ENCODE measurements around the gene NR5A2.

NR5A2 gene

DNA sequence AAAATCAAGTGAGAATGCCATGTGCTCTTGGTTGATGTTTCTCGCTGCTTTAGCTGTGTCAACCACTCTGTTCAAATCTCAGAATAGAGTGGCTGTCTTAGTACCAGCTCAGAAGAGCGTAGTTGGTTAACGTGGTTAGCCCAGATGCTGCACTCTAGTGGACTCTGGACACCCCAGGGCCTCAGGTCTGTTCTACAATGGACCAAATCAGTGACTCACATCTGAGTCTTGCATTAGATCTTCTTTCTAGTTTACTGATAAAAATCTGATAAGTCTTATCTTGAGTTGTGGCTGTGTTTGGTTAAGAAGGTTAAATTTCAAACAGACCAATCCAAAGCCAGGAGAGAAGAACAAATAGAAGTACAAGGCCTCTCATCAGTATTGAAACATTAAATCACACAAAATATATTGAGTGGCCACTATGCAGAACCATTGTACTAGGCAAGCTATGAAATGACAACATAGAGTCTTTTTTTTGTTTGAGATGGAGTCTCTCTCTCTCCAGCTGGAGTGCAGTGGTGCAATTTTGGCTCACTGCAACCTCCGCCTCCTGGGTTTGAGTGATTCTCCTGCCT, 104.1 kb downstream of the NR5A2 start:
- TF ChIP-seq MYC (IDR thresholded peaks at IDR 0.05; ENCODE audit: low read depth, low read length), result no peak
- no peak for TF ChIP-seq POLR2A (IDR thresholded peaks at IDR 0.05; ENCODE audit: extremely low read depth, insufficient read length)
- TF ChIP-seq, protein P1, sequence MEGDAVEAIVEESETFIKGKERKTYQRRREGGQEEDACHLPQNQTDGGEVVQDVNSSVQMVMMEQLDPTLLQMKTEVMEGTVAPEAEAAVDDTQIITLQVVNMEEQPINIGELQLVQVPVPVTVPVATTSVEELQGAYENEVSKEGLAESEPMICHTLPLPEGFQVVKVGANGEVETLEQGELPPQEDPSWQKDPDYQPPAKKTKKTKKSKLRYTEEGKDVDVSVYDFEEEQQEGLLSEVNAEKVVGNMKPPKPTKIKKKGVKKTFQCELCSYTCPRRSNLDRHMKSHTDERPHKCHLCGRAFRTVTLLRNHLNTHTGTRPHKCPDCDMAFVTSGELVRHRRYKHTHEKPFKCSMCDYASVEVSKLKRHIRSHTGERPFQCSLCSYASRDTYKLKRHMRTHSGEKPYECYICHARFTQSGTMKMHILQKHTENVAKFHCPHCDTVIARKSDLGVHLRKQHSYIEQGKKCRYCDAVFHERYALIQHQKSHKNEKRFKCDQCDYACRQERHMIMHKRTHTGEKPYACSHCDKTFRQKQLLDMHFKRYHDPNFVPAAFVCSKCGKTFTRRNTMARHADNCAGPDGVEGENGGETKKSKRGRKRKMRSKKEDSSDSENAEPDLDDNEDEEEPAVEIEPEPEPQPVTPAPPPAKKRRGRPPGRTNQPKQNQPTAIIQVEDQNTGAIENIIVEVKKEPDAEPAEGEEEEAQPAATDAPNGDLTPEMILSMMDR (IDR thresholded peaks at IDR 0.05; ENCODE audit: low read depth, low read length), result no peak
- TF ChIP-seq, protein P2, sequence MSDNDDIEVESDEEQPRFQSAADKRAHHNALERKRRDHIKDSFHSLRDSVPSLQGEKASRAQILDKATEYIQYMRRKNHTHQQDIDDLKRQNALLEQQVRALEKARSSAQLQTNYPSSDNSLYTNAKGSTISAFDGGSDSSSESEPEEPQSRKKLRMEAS (IDR thresholded peaks at IDR 0.05; ENCODE audit: low read depth, low read length), result no peak
- no peak overlapping the region for H3K4me3 ChIP-seq (ENCODE audit: low read depth, low read length)
- peak; percentile 33 for DNase-seq (ENCODE audit: low read depth)

DNA sequence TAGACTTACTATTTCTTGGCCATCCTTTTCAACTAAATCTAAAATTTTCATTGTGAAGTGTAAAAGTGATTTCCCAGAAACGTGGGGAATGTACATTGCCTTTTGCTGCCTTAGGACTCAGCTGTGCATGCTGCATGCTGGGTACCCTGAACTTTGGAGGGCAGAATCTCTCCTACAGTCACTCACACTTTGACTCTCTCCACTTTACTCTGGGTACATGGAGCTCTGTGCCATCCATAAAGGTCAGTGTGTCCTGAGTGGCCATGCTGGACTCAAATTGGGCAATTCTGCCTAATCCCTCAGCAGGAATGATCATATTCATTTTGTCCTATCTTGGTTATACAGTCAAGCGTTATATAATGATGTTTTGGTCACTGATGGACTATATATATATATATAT, 105.6 kb downstream of the NR5A2 start:
- no peak for DNase-seq (ENCODE audit: low read depth)
- TF ChIP-seq, protein P2 (IDR thresholded peaks at IDR 0.05; ENCODE audit: low read depth, low read length), result no peak
- TF ChIP-seq POLR2A (IDR thresholded peaks at IDR 0.05; ENCODE audit: extremely low read depth, insufficient read length), result no peak
- TF ChIP-seq MYC (IDR thresholded peaks at IDR 0.05; ENCODE audit: low read depth, low read length), result no peak
- TF ChIP-seq, protein P1 (IDR thresholded peaks at IDR 0.05; ENCODE audit: low read depth, low read length), result no peak
- no peak overlapping the region for H3K4me3 ChIP-seq (ENCODE audit: low read depth, low read length)

DNA sequence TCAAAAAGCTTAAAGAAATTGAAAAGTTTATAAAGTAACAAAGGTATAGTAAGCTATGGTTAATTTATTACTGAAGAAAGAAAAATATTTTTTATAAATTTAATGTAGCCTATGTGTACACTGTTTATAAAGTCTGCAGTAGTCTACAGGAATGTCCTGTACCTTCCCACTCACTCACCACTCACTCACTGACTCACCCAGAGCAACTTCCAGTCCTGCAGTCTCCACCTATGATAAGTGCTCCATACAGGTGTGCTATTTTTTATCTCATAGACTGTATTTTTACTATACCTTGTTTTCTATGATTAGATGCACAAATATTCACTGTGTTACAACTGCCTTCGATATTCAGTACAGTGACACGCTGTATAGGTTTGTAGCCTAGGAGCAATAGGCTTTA, 106.6 kb downstream of the NR5A2 start:
- DNase-seq (ENCODE audit: low read depth), result no peak
- no peak overlapping the region for H3K4me3 ChIP-seq (ENCODE audit: low read depth, low read length)
- TF ChIP-seq, protein P1 (IDR thresholded peaks at IDR 0.05; ENCODE audit: low read depth, low read length), result no peak
- TF ChIP-seq POLR2A (IDR thresholded peaks at IDR 0.05; ENCODE audit: extremely low read depth, insufficient read length), result no peak
- no peak for TF ChIP-seq MYC (IDR thresholded peaks at IDR 0.05; ENCODE audit: low read depth, low read length)
- TF ChIP-seq, protein P2 (IDR thresholded peaks at IDR 0.05; ENCODE audit: low read depth, low read length), result no peak

DNA sequence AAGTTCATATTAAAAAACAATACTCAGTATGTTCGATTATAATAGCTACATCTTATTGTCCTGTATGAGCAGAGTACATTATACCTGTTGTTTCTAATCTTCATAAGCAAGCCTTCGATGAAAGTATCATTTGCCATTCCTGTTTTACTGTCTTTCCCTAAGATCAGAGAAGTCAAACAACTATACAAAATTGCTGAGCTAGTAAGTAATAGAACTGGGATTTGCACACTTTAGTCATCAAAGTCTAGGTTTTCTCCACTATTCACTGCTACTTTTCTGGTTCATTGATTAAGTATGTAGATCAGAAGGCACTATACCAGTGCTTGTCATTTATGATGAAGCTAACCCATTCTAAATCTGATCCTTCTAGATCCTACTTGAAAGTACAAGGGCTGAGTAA, 108.9 kb downstream of the NR5A2 start:
- H3K4me3 ChIP-seq (ENCODE audit: low read depth, low read length), result no peak overlapping the region
- no peak for DNase-seq (ENCODE audit: low read depth)
- TF ChIP-seq, protein P1 (IDR thresholded peaks at IDR 0.05; ENCODE audit: low read depth, low read length), result no peak
- TF ChIP-seq, protein P2 (IDR thresholded peaks at IDR 0.05; ENCODE audit: low read depth, low read length), result no peak
- TF ChIP-seq POLR2A (IDR thresholded peaks at IDR 0.05; ENCODE audit: extremely low read depth, insufficient read length), result no peak
- no peak for TF ChIP-seq MYC (IDR thresholded peaks at IDR 0.05; ENCODE audit: low read depth, low read length)

DNA sequence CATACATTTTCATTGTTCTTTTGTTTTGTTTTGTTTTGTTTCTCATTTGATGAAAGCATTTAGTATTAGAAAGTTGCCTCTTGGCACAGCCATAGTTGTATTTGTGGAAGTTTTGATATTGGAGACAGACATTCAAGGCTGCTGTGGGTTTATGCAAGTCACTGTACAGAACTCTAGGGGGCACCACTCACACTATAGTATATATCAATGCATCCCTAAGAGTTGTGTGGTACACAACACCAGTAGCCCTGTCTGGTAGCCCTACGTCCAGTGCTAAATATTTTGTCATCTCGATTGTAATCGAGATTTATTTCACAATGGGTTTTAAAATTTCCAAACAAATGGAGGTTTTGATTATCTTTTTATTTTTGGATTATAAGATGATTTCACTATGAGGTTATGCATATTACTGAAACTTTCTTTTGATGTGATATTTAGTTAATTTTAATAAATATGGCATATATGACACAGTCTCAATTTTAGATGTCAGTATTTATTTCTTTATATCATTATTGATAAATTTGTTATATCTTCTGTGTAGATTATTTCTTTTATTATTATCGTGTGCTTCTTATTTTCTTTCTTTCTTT, 112.2 kb downstream of the NR5A2 start:
- H3K4me3 ChIP-seq (ENCODE audit: low read depth, low read length), result no peak overlapping the region
- peak; percentile 76 for DNase-seq (ENCODE audit: low read depth)
- TF ChIP-seq, protein P1 (IDR thresholded peaks at IDR 0.05; ENCODE audit: low read depth, low read length), result peak; percentile 73
- TF ChIP-seq, protein P2 (IDR thresholded peaks at IDR 0.05; ENCODE audit: low read depth, low read length), result no peak

All from NB4 (cell line).